Astrocyte of the spinal cord (primary cell): Measurements from ENCODE around the gene NOS1AP.
"Not testable (repeated sequence)": the region's sequence is repeated elsewhere in the genome, so short reads cannot be mapped to it uniquely, and the experiment has no call there.

Source experiments
- DNase-seq: peaks from one replicate; pipeline ENCODE4 v3.0.0; 2011; ENCODE audit warnings: low read depth, low spot score
- H3K4me3 ChIP-seq: 2 replicates; pipeline ENCODE4 v1.5.1; 2011; ENCODE audit warnings: low read depth, mild to moderate bottlenecking, low read length, moderate library complexity
- CTCF ChIP-seq: IDR thresholded peaks from 2 replicates; pipeline ENCODE4 v1.5.1; 2012; ENCODE audit warnings: low read depth, mild to moderate bottlenecking, low read length, inconsistent platforms
- in situ Hi-C: cut with HindIII; loops from 2 replicates; pipeline ENCODE4 v1.10.0; 2017; ENCODE audit warnings: low sequenced_read_pairs

The NOS1AP gene

GRCh38 chr1:162197615-162198421 is 128.3 kb downstream of the NOS1AP start:
- no peak overlapping the region for H3K4me3 ChIP-seq
- no peak for DNase-seq
- no peak for TF ChIP-seq CTCF
- in situ Hi-C loops, result no loop called here

- DNase-seq, result no peak
- no peak overlapping the region for H3K4me3 ChIP-seq
- in situ Hi-C loops, result no loop called here
- no peak for TF ChIP-seq CTCF
Measured at GRCh38 chr1:162200096-162200847, 130.8 kb downstream of the NOS1AP start.

- in situ Hi-C loops, H3K4me3 ChIP-seq, DNase-seq: not testable (repeated sequence)
Measured at GRCh38 chr1:162201062-162201461, 131.6 kb downstream of the NOS1AP start.

GRCh38 chr1:162204129-162204822 is 134.8 kb downstream of the NOS1AP start:
- in situ Hi-C loops, result no loop called here
- H3K4me3 ChIP-seq, result no peak overlapping the region
- DNase-seq, result no peak
- no peak for TF ChIP-seq CTCF

GRCh38 chr1:162204823-162205155 is 135.3 kb downstream of the NOS1AP start:
- no peak for TF ChIP-seq CTCF
- no peak for DNase-seq
- in situ Hi-C loops, result no loop called here

GRCh38 chr1:162206300-162206699 is 136.8 kb downstream of the NOS1AP start:
- DNase-seq, result no peak
- in situ Hi-C loops, result no loop called here
- H3K4me3 ChIP-seq, result no peak overlapping the region
- TF ChIP-seq CTCF, result no peak

More at GRCh38 chr1:162204823-162205155, 135.3 kb downstream of the NOS1AP start:
- no peak overlapping the region for H3K4me3 ChIP-seq
